HL-60/S4 treated with retinoic acid at 250 ng/mL for 4 days and 3 days (cell line): ENCODE results near the gene PLOD2.

ENCODE experiments used
- in situ Hi-C: fragments of 300-500 bp; cut with MboI; formaldehyde crosslinking; loops from 2 replicates; pipeline ENCODE4 v1.7.0; 2022; ENCODE audit warnings: low sequenced_read_pairs

PLOD2 gene

GRCh38 chr3:146166826-146167225, 5.8 kb upstream of the PLOD2 start:
- in situ Hi-C loops = no loop called here

- in situ Hi-C loops = no loop called here
Observed at GRCh38 chr3:146166415-146166821, 5.4 kb upstream of the PLOD2 start.

- in situ Hi-C loops = no loop called here
Observed at GRCh38 chr3:146165877-146166276, 4.9 kb upstream of the PLOD2 start.

DNA sequence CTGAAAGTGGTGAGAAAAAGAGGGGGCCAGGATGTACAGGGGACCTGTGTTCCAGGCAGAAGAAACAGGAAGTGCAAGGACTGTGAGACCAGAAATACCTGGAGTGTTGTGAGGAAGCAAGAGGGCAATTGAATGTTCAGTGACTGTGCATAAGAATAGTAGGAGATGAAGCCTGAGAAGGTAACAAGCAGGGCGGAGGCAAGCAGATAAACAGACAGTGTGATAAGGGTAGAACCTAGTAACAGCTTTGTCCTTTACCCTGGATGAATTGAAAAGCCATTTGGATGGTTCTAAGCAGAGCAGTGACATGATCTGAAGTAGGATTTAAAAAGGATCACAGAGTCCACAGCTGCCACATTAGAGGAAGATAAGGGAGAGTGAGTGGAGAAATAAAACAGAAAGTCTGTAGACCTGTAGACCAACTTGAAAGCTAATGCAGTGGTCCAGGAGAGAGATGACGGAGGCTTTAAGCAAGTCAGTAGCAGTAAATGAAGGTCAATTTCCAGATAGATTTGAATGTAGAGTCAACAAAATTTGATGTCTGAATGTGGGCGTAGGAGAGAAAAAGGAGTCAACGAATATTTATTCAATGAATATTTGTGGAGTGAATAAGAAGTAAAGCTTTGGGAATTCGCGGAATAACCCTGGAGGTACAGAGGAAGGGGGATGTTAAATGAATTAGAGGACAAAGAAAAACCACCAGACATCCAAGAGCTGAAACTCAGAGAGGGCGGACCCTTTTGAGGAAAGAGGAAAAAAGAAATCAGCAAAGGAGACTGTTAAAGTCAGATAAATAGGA, 4.2 kb upstream of the PLOD2 start:
- in situ Hi-C loops = no loop called here

DNA sequence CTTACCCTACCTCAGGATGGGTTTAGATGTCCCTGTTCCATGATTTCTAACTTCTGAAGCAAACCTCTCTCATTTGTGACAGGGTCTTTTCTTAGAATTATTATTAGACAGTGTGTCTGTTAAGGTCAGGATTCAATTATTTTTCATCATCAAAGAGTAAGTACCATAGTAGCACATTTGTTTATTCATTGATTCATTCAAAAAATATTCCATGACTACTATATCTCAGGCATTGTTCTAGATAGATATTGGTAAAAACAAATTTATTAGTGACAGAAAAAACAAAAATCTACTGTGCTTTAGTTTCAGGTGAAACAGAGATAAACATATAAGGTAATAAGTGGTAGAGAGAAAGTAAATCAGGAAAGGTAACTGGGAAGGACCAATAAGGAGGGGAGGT, 3.5 kb upstream of the PLOD2 start:
- in situ Hi-C loops = no loop called here

GRCh38 chr3:146164071-146164470, 3.1 kb upstream of the PLOD2 start:
- in situ Hi-C loops = no loop called here

- in situ Hi-C loops = no loop called here
Observed at GRCh38 chr3:146163584-146163983, 2.6 kb upstream of the PLOD2 start.

DNA sequence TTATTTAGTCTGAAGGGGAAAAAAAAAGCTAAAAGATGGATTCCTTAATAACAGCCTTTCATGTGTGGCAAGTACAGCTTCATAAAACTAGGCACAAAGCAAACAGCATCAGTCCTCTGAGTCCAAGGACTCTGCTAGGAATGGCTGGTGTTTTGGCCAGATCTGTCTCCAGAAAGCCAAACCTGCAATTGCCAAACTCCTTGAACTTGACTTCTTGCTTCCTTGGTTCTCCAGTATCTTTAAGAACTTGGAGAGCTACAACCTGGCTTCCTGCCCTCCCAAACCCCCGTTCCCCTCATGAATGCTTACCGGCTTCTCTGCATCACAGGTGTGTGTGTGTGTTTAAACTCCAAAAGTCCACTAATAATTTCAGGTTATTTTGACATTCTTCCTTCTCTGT, 1.6 kb upstream of the PLOD2 start:
- in situ Hi-C loops = no loop called here

- in situ Hi-C loops = no loop called here
Observed at GRCh38 chr3:146161663-146162002, 649 bp upstream of the PLOD2 start.

DNA sequence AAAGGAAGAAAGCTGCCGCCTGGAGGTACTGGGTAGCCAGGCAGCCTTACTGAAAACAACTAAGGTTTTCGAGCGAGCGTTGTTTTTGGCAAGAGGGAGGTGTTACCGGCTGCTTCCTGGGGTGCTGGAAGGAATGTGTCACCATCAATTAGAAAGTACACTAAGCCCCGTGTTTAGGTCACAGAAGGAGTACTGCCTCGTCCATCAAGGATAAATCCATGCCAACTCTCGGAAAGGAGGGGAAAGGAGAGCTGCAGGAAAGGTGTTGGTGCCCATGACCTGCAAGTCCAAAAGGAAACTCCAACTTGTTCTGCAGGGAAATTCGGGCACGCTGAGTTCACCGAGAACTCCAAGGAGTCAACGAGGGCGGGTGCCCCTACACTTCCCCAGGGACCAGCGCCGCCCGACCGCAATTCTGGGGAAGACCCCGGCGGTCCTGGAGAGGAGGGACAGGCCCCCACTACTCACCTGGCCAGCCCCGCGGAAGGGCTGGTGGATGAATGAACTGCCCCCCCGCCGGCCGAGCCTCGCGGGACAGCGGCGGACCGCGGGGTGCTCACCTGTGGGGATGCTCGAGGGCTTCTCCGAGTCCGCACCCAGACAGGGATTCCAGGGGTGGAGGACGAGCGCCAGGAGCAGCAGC, 542 bp downstream of the PLOD2 start:
- in situ Hi-C loops = no loop called here

DNA sequence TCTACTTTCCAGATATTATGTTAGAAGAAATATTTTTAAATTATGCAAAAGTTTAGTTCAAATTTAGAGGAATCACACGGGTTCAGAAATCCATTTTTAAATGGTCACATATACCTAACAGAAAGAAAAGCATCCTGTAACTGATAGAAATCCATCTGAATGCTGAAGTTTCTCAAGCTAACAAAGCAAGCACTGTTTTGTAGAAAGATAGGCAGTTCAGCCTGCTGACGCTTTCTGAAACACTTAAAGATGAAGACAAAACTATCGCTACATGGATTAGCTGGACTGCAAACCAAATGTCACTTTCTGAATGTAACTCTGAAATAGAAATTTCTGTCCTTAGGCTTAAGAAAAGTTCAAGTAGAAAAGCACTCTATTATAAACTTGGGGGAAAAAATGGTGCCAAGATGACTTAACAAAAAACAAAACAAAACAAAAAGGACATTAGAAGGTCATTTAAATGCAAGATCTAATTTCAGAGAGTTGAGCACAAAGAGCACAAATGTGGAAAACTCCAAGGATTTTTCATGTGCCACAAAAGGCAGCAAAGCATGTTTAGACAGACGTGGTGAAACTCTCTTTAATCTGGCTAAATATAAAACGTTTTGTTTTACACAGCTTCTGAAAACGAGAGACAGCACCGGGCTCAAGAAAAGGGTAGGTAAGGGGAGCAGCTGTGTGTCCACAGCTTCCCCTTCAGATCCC, 1.2 kb downstream of the PLOD2 start:
- in situ Hi-C loops = no loop called here

- in situ Hi-C loops = no loop called here
Observed at GRCh38 chr3:146159037-146159436, 1.9 kb downstream of the PLOD2 start.

- in situ Hi-C loops = no loop called here
Observed at GRCh38 chr3:146157325-146158060, 3.5 kb downstream of the PLOD2 start.

GRCh38 chr3:146156666-146157314, 4.2 kb downstream of the PLOD2 start:
- in situ Hi-C loops = no loop called here

DNA sequence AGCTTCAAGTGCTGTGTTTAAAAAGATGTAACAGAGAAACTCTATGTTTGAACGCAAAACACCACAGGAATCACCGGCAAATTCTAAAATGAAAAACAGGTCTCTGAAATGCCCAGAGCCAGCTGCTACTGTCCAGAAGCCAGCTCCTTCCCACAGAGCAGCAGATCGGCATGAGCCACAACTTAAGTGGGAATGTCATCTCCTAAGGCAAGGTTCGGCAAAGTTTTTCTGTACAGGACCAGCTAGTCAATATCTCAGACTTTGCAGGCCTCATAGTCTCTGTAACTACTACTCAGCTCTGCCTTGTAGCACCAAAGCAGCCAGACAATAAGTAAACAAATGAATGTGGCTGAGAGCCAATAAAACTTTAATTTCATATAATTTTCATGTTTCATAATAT, 4.9 kb downstream of the PLOD2 start:
- in situ Hi-C loops = no loop called here

DNA sequence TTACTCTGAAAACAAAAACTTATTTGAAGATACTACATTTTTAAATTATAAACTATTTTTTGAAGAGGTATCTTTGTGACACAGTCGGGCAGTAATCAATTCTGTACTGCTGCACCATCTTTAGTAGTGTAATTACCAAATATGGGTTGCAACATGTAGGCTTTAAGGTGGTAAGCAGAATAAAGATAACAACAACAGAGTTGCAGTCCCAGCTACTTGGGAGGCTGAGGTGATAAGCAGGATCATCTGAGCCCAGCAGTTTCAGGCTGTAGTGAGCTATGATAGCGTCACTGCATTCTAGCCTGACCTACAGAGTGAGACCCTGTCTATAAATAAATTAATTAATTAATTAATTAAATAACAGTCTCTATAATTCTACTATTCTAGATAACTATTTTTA, 6.0 kb downstream of the PLOD2 start:
- in situ Hi-C loops = no loop called here

- in situ Hi-C loops = no loop called here
Observed at GRCh38 chr3:146154316-146154715, 6.7 kb downstream of the PLOD2 start.

DNA sequence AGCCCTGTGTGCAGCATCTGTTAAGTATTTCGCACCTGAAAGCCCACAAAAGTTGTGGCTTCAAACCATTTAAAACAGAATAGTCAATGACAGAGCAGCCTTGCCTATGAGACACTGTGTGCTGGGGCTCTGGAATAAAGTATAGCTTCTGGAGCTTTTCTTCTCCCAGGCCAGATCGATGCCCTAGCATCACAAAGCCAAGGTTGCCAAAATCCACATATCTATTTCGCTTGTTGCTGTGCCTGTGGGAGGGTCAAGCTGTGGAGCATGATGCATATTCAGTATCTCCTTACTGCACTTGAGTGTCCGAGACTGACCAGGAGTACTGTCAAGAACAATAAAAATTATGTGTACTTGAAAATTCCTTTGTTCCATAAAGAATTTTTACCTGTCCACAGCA, 7.6 kb downstream of the PLOD2 start:
- in situ Hi-C loops = no loop called here

GRCh38 chr3:146152834-146153233, 8.2 kb downstream of the PLOD2 start:
- in situ Hi-C loops = no loop called here

DNA sequence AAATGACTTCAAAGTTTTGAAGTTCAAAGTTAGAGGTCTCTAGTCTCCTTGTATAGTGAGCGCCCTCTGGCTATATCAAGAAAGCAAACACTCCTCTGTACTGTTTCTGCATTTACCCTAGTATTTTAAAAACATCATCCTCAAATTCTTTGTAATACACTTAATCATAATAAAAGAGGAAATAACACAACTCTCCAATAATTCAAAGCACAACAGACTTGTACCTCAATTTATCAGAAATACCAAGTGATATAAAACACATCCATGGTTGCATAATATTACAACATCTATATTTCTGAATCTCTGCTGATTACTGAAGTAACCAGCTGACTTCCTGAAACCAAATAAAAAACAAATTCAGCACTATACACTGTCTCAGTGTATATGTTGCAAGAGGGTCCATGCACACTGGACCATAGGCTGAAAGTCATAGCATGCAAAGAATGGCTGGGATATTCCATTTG, 12.5 kb downstream of the PLOD2 start:
- in situ Hi-C loops = no loop called here

DNA sequence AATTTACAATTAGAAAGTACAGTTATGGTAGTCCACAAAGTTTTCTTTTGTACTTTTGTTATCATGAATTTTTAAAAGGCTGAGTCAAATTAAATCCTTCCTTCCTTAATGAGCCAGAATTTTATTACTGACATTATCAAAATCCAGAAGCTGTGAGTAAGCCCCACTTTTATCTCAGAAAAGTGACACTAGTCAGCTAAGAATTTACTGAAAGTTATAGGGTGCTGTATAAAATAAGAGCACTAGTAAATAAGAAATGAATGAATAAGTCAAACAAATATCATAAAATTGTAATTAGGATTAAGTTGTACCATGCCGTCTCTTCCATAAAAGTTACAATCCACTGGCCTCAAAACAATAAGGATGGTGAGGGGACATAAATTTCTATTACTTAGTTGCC, 15.3 kb downstream of the PLOD2 start:
- in situ Hi-C loops = no loop called here
